Islet of Langerhans (tissue), 1 donor: ENCODE measurements around the gene APOL2.
"Not testable (repeated sequence)": the region's sequence is repeated elsewhere in the genome, so short reads cannot be mapped to it uniquely, and the experiment has no call there.

Experiments used
- FAIRE-seq: peaks from one replicate; lab custom pipeline; 2011; peaks lifted over from hg19 to GRCh38; lab: Jason Lieb, UNC

APOL2 gene

GRCh38 chr22:36243986-36244385, 4.7 kb upstream of the APOL2 start:
- no peak for FAIRE-seq

DNA sequence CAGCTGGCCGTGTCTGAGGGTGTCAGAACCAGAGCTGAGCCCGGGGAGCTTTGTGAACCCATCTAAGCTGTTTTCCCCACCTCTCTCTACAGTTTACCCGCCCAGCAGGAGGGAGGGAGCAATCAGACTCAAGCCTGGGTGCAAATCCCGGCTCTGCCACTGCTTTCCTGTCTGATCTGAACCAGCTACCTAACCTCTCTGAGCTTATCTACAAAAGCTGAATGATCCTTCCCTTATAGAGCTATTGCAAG, 252 bp downstream of the APOL2 start:
- no peak for FAIRE-seq

DNA sequence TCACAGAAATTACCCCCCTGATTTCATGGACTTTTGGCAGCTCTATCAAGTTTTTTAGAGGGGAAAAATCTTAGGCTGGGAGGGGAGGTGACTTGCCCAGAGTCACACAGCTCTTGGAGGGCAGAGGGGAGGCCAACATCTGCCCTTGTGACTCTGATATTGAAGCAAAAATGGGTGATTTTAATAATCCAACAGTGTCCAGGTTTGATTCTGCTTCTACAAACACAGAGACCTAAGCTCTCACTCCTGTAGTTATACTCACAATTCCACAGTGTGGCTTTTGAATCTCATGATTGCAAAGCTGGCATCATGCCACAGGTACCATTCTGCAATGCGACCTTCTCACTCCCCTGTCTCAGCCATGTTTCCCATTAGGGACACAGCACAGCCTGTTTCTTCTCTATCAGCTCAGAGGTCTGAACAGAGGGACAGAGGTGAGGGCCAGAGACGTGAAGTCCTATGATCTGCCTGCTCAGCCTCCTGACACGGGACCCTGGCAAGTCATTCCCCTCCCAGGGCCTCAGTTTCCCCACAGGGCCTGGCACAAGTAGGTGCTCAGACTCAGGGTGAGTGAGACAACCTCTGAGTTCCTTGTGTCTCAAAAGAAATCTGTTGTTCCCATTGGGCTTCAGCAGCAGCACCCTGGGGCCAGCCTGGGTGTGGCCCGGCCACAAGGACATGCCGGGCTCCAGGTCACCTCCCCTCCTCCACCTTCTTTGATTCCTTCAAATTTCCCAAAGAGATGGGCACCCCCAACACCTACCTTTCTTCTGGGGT, 766 bp downstream of the APOL2 start:
- FAIRE-seq, result no peak

DNA sequence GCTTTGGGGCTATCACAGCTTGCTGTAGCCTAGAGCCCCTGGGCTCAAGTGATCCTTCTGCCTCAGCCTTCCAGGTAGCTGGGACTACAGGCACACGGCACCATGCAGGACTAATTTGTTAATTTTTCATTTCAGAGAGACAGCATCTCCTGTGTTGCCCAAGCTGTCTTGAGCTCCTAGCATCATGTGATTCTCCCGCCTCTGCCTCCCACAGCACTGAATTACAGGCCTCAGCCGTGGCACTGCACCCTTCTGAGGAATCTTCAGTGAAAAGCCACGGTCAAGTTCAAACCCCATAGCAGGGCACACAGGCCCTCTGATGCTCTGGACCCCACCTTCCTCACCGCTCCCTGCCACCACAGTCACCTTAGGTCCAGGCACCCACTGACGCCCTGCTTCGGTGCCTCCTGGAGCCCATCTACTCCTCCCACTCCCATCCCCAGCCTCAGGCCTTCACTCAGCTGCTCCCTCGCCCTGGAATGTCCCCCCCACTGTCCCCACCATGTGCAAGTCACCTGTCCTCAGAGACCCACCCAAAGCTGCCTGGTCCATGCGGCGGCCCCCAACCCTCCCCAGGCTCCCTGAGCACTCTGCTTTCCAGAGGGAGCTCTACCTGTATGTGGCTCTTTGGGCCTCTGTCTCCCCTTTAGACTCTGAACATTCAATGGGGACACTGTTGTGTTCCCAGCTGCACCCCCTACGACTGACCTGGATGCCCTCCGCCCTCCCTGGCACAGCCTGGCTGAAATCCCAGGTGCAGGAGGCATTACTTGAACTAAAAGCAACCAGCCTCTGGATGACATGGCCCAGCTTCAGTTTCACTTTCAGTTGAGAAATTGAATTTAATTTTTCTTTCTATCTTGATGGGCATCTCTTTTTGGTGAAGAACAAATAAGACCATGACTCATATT, 1.6 kb downstream of the APOL2 start:
- FAIRE-seq, result no peak

DNA sequence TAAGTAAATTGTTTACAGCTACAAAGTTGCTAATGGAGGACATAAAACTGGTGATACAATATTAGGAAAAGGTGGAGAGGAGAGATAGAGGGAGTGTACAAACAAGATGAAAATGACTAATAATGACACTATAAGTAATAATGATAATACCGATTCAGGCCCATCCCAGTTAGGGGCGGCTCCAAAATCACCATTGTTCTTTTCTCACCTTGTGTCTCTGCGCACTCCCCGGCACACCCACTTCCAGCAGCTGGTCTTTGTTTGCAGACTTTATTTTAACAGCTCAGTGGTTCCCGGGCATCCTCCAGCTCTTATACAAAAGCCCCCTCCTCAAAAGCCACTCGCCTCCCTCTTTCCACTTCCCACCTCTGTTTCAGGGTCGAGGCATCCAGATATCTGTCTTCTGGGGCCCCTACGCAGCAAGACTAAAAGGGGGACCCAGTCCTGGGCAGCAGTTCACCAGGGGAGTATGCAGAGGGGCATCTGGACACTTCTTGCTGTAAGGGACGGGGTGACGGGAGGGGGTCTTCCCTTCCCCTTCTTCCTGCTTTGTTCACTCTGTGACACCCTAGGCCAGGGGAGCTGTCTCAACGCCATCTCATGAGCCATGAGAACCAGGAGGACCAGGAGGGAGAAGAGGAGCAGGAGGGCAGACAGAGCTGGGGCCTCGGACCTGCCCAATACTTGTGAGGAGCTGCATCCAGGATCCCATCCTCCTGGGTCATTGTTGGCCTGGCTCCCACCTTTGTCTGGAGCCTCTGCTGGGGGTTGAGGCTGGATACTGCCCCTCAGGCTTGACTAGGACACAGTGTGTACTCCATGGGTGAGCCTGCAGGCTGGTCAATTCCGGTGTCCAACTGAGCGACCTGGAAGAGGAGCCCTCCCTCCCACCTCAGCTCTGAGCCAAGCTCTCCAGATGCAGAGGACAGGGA, 2.7 kb downstream of the APOL2 start:
- no peak for FAIRE-seq

DNA sequence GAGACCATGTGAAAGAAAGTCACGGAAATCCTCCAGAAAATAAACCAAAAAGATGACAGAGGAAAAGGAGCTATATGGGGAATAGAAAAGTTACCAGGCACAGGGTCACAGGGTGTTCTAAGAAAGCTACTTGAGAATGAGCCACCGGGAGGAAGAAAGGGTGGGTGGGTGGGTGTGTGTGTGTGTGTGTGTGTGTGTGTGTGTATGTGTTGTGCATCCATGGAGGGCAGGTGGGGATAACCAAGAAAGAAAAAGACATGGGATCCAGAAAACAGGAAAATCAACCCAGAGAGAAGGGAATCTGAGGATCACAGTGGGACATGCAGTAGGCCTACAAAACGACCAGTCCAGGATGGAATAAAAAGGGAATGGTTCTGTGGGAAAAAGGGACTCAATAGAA, 3.7 kb downstream of the APOL2 start:
- FAIRE-seq, result no peak

GRCh38 chr22:36234919-36235318, 4.4 kb downstream of the APOL2 start:
- no peak for FAIRE-seq

GRCh38 chr22:36234213-36234612, 5.1 kb downstream of the APOL2 start:
- no peak for FAIRE-seq

- no peak for FAIRE-seq
Measured at GRCh38 chr22:36233796-36234195, 5.5 kb downstream of the APOL2 start.

- FAIRE-seq, result no peak
Measured at GRCh38 chr22:36232715-36233401, 6.5 kb downstream of the APOL2 start.

- FAIRE-seq, result not testable (repeated sequence)
Measured at GRCh38 chr22:36231051-36231450, 8.3 kb downstream of the APOL2 start.

- FAIRE-seq, result not testable (repeated sequence)
Measured at GRCh38 chr22:36229649-36230048, 9.7 kb downstream of the APOL2 start.

- no peak for FAIRE-seq
Measured at GRCh38 chr22:36228944-36229343, 10.4 kb downstream of the APOL2 start.

GRCh38 chr22:36228369-36228768, 11.0 kb downstream of the APOL2 start:
- not testable (repeated sequence) for FAIRE-seq

DNA sequence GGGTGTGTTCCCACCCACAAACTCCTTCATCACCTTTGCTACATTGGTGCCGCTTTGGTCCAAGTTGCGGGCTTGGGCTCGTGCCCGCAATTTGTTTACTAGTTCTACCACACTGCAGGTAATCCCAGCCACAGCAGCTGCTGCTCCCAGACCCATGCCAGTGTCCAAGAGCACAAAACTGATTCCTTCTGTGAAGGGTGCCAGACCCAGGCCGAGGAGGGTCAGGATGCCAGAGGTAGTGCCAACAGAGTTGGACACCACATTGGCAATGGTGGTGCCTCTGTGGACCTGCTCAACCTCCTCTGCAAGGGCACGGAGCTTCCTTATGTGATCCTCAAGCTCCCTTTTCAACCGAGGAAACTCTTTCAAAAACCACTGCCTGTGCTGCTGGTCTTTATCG, 11.5 kb downstream of the APOL2 start:
- FAIRE-seq, result no peak

DNA sequence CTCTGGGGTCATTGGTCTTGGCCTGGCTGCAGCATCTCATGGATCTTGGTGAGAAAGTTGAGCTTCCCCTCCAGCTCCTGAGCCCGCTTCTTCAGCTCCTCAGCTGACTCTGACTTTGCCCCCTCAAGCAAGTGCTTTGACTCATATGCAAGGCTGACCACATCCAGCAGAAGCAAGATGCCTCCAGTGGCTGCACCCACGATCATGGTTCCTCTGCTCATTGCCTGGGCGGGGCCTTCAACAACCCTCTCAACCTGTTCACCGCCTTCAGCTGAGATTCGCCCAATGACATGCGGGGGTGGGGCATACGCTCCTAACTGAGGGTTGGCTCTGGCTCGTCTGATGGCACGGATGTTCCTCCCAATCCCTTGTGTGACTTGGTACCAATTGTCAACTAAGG, 11.9 kb downstream of the APOL2 start:
- FAIRE-seq, result no peak

DNA sequence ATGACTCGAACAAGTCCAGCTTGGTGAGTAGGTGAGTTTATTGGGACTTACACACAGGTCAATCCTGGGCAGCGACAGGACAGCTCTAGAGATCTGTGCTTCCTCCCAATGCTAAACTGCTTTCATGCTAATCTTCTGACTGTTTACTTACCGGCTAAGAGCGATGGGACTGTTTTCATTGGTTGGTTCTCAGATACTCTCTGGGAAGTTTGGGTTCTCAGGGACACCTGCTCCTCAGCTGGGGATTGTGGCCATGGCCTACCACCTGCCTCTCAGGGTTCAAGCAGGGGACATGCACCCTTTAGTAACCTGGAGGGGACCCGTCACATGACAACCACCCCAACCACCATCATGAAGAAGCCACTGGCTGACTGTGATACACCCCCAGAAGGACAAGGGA, 13.1 kb downstream of the APOL2 start:
- no peak for FAIRE-seq

GRCh38 chr22:36225333-36225922, 13.9 kb downstream of the APOL2 start:
- FAIRE-seq, result no peak

- FAIRE-seq, result no peak
Measured at GRCh38 chr22:36224245-36224644, 15.1 kb downstream of the APOL2 start.

GRCh38 chr22:36223504-36223903, 15.8 kb downstream of the APOL2 start:
- FAIRE-seq, result no peak

GRCh38 chr22:36222887-36223450, 16.4 kb downstream of the APOL2 start:
- FAIRE-seq, result no peak
